ENCODE results near the gene SH2D6.

The SH2D6 gene

DNA sequence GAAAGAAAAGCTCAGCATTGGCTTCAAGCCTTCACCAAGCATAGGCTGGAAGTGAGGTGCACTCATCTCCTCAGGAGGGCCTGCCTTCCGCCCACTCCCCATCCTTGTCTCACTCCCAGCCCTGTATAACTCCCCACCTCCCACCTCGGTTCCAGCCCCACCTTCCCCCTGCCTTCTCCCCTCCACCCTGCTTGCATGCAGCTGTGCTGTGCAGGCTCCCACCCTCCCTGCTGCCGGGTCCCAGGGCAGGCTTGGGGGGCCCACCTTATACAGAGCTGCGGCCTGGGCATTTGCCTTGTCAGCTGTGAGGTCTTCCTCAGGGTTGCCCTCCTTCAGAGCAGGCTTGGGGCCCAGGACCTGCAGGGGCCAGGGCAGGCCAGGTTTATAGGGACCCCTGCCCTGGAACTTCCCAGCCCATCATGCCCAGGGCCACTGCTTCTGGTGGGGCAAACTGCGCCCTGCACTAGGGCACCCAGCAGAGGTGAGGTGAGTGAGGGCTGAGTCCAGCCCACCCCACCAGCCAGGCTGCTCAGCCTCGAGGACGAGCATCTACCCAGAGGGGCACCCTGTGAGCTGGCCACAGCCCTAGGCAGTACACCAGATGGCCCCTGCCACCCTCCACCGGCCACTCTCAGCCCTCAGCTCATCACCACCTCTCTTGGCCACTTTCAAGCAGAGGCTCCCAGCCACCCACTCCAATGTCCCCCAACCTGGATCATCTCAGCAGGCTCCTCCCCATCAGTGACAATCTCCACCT lies 19.9 kb upstream of the SH2D6 start:
- no peak for TF ChIP-seq ZFX (IDR thresholded peaks at IDR 0.05; ENCODE audit: borderline replicate concordance)
- TF ChIP-seq, protein P1, sequence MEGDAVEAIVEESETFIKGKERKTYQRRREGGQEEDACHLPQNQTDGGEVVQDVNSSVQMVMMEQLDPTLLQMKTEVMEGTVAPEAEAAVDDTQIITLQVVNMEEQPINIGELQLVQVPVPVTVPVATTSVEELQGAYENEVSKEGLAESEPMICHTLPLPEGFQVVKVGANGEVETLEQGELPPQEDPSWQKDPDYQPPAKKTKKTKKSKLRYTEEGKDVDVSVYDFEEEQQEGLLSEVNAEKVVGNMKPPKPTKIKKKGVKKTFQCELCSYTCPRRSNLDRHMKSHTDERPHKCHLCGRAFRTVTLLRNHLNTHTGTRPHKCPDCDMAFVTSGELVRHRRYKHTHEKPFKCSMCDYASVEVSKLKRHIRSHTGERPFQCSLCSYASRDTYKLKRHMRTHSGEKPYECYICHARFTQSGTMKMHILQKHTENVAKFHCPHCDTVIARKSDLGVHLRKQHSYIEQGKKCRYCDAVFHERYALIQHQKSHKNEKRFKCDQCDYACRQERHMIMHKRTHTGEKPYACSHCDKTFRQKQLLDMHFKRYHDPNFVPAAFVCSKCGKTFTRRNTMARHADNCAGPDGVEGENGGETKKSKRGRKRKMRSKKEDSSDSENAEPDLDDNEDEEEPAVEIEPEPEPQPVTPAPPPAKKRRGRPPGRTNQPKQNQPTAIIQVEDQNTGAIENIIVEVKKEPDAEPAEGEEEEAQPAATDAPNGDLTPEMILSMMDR (IDR thresholded peaks at IDR 0.05), result no peak
- H3K27ac ChIP-seq, result no peak overlapping the region

DNA sequence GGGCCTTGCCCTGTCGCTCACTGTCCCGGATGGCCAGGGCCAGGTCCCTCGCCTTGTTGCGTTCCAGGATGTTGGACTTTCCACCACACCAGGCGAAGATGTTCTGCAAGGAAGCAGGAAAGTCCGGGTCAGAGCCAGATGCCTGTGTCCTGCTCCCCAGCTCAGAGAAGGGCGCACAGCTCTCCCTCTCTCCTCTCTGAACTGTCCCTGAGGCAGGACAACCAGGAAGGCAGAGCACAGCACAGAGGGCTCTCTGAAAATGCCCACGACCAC lies 19.4 kb upstream of the SH2D6 start:
- no peak for TF ChIP-seq ZFX (IDR thresholded peaks at IDR 0.05; ENCODE audit: borderline replicate concordance)
- TF ChIP-seq, protein P1 (IDR thresholded peaks at IDR 0.05), result no peak
- H3K27ac ChIP-seq, result no peak overlapping the region

DNA sequence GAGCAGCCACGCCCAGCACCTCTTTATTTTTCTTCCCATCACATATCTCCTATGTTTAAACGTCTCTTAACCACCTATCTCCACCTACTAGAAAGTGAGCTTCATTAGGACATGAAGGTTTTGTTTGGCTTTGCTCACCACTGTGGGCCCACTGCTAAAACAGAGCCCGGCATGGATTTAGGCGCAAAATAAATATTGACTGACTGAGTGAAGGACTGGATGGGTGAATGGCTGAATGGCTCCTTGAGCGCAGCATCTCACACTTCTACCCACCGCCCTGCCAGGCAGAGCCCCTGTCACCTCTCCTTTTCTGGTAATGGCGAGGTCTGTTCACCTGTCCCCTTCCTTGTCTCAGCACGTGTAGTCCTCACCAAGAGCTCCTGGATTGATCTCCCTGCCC lies 18.5 kb upstream of the SH2D6 start:
- no peak overlapping the region for H3K27ac ChIP-seq

DNA sequence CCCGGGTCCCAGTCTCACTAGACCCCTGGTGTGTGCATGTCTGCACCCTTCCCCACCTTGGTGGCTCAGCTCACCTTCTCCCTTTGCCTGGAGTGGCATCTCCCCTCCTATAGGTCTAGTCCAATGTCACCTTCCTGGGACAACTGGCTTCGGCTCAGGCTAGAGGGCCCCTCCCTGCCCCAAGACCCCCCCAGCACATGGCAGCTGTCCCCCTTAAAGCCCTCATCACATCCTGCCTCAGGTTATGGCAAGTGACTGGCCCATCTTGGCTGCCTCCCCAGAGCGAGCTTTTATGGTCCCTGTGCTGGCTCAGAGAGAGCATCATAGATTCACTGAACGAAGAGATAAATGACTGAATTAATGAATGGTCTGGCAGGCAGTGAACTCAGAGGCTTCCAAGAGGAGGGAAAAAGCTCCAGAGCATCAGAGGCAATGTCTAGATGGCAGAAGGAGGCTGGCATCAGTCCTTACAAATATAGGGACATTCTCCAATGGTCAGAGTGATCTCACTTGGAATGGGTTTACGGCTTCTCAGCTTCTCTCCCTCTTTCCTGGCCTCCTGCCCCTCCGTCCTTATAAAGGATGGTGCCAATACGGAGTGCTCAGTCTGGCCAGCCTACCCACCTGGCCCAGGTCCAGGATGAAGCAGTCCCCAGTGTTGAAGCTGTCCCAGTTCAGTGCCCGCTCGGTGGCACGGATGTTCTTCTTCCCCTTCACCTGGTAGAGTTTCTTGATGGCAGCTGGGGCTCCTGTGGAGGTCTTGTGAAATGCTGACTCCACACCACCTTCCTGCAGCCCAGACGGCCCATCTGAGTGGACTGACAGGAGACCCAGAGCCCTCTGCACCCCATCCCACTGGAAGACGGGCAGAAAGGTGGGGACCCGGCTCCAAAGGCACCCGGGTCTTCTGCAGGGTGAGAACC lies 17.7 kb upstream of the SH2D6 start:
- TF ChIP-seq, protein P1 (IDR thresholded peaks at IDR 0.05), result no peak
- TF ChIP-seq ZFX (IDR thresholded peaks at IDR 0.05; ENCODE audit: borderline replicate concordance), result no peak
- H3K27ac ChIP-seq, result no peak overlapping the region

More for the DNA sequence above, 18.5 kb upstream of the SH2D6 start:
- TF ChIP-seq ZFX (IDR thresholded peaks at IDR 0.05; ENCODE audit: borderline replicate concordance), result no peak
- TF ChIP-seq, protein P1 (IDR thresholded peaks at IDR 0.05), result no peak

DNA sequence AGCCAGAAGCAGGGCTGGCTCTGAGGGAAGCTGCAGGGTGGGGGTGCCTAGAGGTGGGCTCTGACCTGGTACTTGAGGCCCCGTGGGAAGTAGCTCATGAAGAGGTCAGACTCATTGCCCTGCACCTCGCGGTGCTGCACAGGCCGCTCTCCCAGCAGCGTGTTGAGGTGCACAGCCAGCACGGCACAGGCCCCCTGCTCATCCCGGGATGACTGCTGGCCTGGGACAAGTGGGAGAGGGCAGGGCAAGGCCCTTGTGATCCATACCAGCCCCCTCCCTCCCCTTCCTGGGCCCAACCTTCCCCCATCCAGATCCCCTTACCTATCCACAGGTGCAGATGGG lies 17.1 kb upstream of the SH2D6 start:
- H3K27ac ChIP-seq, result no peak overlapping the region
- TF ChIP-seq ZFX (IDR thresholded peaks at IDR 0.05; ENCODE audit: borderline replicate concordance), result no peak
- TF ChIP-seq, protein P1 (IDR thresholded peaks at IDR 0.05), result no peak

DNA sequence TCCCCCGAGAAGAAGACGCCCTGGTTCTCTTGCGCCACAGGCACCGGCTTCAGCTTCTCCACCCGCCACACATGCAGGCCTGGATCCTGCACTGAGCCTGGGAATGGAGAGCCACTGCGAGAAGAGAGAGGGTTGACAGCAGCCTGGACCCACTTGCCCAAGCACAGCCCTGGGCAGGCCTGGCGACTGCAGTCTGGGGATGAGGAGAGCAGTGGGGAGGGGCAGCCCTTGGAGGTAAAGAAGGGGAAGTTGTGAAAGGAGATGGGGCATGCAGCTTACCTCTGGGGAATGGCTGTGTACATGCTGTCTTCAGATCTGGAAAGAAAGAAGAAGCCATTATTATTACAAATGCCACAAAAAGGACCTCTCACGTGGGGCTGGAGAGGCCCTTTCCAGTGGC lies 16.7 kb upstream of the SH2D6 start:
- H3K27ac ChIP-seq, result no peak overlapping the region
- TF ChIP-seq, protein P1 (IDR thresholded peaks at IDR 0.05), result no peak
- no peak for TF ChIP-seq ZFX (IDR thresholded peaks at IDR 0.05; ENCODE audit: borderline replicate concordance)

All from 22Rv1 (cell line).